ENCODE measurements around the gene MSI1. TPM values are rescaled to one million over a fixed set of nuclear protein-coding genes. Genes with fewer than 3 reads are reported as not detected.

Gene MSI1
- total RNA-seq = not detected
- total RNA-seq (2013) = not detected

GRCh38 chr12:120368789-120369602, at the start of gene MSI1:
Gene MSI1 (minus strand): TSS chr12:120369164. CDS start chr12:120369091, 73 bp downstream.
- no peak within 1 kb of the TSS for H3K4me3 ChIP-seq (ENCODE audit: low read length)
- Mint-ChIP-seq H3K27me3 (ENCODE audit: low read depth in 2 of 2) (peaks cover 56 to 73% of the 10 kb centered on the region in 2 donors), H3K27ac (no peak within 1 kb of the TSS), H3K36me3 (no peaks in the 10 kb centered on the region), H3K4me3 (peak within 1 kb of the TSS; percentile 55), H3K4me1 (peaks cover 0 to 10% of the 10 kb centered on the region in 2 donors), H3K9me3 (no peaks in the 10 kb centered on the region)
- H3K27ac ChIP-seq (ENCODE audit: low read length) = no peak within 1 kb of the TSS
- WGBS (ENCODE audit: insufficient coverage) = under 1% methylated on average over 119 of the region's 119 CpGs
- ATAC-seq = peak in 1 of 3 donors; percentile 28
- DNase-seq = no peak
- intact Hi-C loops (cut with micrococcal nuclease) = no loop called here
- H3K27me3 ChIP-seq (ENCODE audit: control insufficient read depth, insufficient read depth, low read length) = peaks cover 34% of the 10 kb centered on the region
- H3K9me3 ChIP-seq (ENCODE audit: control insufficient read depth, insufficient read depth, low read length) = no peaks in the 10 kb centered on the region
- no peak for TF ChIP-seq CTCF (IDR thresholded peaks at IDR 0.05)
- H3K4me1 ChIP-seq (ENCODE audit: control insufficient read depth, insufficient read depth, low read length) = peaks cover 5% of the 10 kb centered on the region
- H3K36me3 ChIP-seq (ENCODE audit: control insufficient read depth, insufficient read depth, low read length) = no peaks in the 10 kb centered on the region

GRCh38 chr12:120417917-120418580, 49.1 kb upstream of the MSI1 start:
- Mint-ChIP-seq H3K27ac (no peak overlapping the region), H3K9me3 (no peaks in the 10 kb centered on the region)

DNA sequence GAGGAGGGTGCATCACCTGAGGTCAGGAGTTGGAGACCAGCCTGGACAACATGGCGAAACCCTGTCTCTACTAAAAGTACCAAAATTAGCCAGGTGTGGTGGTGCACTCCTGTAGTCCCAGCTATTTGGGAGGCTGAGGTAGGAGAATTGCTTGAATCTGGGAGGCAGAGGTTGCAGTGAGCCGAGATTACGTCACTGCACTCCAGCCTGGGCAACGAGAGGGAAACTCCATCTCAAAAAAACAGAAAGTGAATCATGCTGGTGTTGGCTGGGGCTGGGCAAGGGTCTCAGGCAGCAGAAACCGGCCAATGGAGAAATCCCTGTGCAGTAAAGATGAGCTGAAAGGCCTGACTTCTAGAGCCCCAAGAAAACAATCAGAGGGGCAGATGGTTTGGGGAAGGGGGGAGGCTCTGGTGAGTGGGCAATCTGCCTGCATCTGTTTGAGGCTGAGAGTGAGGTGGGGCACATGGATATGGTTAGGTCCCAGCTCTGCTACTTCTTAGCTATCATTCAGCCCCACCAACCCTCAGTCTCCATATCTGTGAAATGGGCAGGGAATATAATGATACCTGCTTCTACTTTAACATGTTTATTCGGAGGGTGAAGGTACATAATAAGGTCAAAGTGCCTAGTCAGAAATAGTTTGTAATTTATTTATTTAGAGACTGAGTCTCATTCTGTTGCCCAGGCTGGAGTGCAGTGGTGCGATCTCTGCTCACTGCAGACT, 47.7 kb upstream of the MSI1 start:
- 85% methylated on average over 7 of the region's 7 CpGs for WGBS (ENCODE audit: insufficient coverage)
- intact Hi-C loops (cut with micrococcal nuclease) = no loop called here

More at GRCh38 chr12:120417917-120418580, 49.1 kb upstream of the MSI1 start:
- intact Hi-C loops (cut with micrococcal nuclease) = no loop called here
- Histone ChIP-seq H3K27ac (ENCODE audit: low read length) (no peak overlapping the region), H3K27me3 (ENCODE audit: control insufficient read depth, insufficient read depth, low read length) (no peaks in the 10 kb centered on the region), H3K4me1 (ENCODE audit: control insufficient read depth, insufficient read depth, low read length) (no peaks in the 10 kb centered on the region), H3K36me3 (ENCODE audit: control insufficient read depth, insufficient read depth, low read length) (no peaks in the 10 kb centered on the region), H3K4me3 (ENCODE audit: low read length) (no peak overlapping the region), H3K9me3 (ENCODE audit: control insufficient read depth, insufficient read depth, low read length) (no peaks in the 10 kb centered on the region)
- no peak for TF ChIP-seq CTCF (IDR thresholded peaks at IDR 0.05)
- Mint-ChIP-seq H3K36me3 (no peaks in the 10 kb centered on the region), H3K4me3 (no peak overlapping the region), H3K27me3 (ENCODE audit: low read depth in 2 of 2) (peaks cover 0 to 5% of the 10 kb centered on the region in 2 donors), H3K4me1 (no peaks in the 10 kb centered on the region)
- DNase-seq (no peak), ATAC-seq (no peak)
- 92% methylated on average over 4 of the region's 4 CpGs for WGBS (ENCODE audit: insufficient coverage)

More for the DNA sequence above, 47.7 kb upstream of the MSI1 start:
- TF ChIP-seq CTCF (IDR thresholded peaks at IDR 0.05) = no peak
- ATAC-seq = no peak
- H3K9me3 Mint-ChIP-seq = no peaks in the 10 kb centered on the region
- H3K27me3 ChIP-seq (ENCODE audit: control insufficient read depth, insufficient read depth, low read length) = no peaks in the 10 kb centered on the region
- H3K4me3 ChIP-seq (ENCODE audit: low read length) = no peak overlapping the region
- H3K36me3 Mint-ChIP-seq = no peaks in the 10 kb centered on the region
- no peak overlapping the region for H3K27ac ChIP-seq (ENCODE audit: low read length)
- H3K4me1 Mint-ChIP-seq = no peaks in the 10 kb centered on the region
- no peaks in the 10 kb centered on the region for H3K36me3 ChIP-seq (ENCODE audit: control insufficient read depth, insufficient read depth, low read length)
- H3K27ac Mint-ChIP-seq = no peak overlapping the region
- H3K4me3 Mint-ChIP-seq = no peak overlapping the region
- DNase-seq = no peak
- no peaks in the 10 kb centered on the region for H3K9me3 ChIP-seq (ENCODE audit: control insufficient read depth, insufficient read depth, low read length)
- peaks cover 0 to 5% of the 10 kb centered on the region in 2 donors for H3K27me3 Mint-ChIP-seq (ENCODE audit: low read depth in 2 of 2)
- H3K4me1 ChIP-seq (ENCODE audit: control insufficient read depth, insufficient read depth, low read length) = no peaks in the 10 kb centered on the region

All from natural killer cell (primary cell).